ENCODE results near the gene ECE2. TPM values are rescaled to one million over a fixed set of nuclear protein-coding genes. Genes with fewer than 3 reads are reported as not detected.
A peak's percentile ranks its signal among the peaks of the same experiment; 100 is the strongest.

The ECE2 gene
- total RNA-seq, 4 donors from 2014 or later, result not detected

DNA sequence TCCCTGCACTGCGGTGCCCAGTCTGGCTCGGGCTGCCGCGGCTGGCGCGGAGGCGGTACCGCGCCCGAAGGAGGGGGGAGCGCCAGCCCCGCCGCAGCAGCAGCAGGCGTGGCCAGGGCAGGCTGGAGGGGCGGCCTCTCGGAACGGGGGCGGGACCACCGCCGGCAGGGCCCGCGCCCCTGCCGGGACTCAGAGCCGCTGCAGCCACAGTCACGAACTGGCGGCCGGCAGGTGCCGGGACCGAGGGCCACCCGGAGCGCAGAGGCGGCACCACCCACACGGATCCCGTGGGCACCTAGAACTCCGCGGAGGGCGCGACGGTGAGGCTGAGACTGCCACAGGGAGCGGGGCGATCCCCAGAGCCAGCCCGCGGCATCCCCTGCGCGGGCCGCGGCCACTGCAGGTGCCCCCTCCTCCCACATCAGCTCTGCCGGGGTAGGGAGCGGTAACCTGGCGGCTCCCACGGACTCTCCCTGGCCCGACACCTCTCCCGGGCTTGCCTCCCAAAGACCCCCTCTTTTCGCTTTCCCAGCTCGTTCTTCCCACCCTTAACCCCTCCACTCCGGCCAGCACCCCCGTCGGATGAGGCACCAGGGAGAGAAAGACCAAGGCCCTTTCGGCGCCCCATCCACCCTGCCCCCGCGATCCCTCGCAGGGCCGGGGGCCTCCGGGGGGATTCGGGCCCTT is 46.3 kb upstream of the ECE2 start, which contains the start of gene VWA5B2:
Gene VWA5B2 (plus strand): TSS at position 192 of the 687 bp plus-strand sequence. CDS start 944 bp downstream, outside the sequence.
- Histone ChIP-seq H3K9me3 (no peaks in the 10 kb centered on the region), H3K36me3 (no peaks in the 10 kb centered on the region), H3K27me3 (peaks cover 86% of the 10 kb centered on the region), H3K4me3 (peak within 1 kb of the TSS; percentile 11 to 54 (median 30)), H3K27ac (no peak within 1 kb of the TSS), H3K4me1 (peaks cover 9 to 23% (median 17%) of the 10 kb centered on the region in 4 donors)
- in situ Hi-C loops (cut with MboI; ENCODE audit: low pct_ligation_motif_present in 1 of 4, low pct_unique_long_range_greater_than_20kb in 1 of 4, low sequenced_read_pairs in 3 of 4), result loop anchor here in 3 of 4 donors (25.0 kb wide), 2 partner anchors 92 to 342 kb away; partner anchors contain the start of genes PARL (in 3 of the 3) and EIF2B5 (in 1 of the 3)
- intact Hi-C loops (cut with DNase I; ENCODE audit: low total_unique reads), result loop anchor here (10.0 kb wide), 2 partner anchors 85 to 335 kb away; no protein-coding TSS in a partner anchor
- 1% methylated on average over 20 of the region's 66 CpGs; no CpG with 5 or more reads in 1 of the 2 donors for WGBS, 2 donors (ENCODE audit: low coverage in 1 of 2)
- TF ChIP-seq, protein P1, sequence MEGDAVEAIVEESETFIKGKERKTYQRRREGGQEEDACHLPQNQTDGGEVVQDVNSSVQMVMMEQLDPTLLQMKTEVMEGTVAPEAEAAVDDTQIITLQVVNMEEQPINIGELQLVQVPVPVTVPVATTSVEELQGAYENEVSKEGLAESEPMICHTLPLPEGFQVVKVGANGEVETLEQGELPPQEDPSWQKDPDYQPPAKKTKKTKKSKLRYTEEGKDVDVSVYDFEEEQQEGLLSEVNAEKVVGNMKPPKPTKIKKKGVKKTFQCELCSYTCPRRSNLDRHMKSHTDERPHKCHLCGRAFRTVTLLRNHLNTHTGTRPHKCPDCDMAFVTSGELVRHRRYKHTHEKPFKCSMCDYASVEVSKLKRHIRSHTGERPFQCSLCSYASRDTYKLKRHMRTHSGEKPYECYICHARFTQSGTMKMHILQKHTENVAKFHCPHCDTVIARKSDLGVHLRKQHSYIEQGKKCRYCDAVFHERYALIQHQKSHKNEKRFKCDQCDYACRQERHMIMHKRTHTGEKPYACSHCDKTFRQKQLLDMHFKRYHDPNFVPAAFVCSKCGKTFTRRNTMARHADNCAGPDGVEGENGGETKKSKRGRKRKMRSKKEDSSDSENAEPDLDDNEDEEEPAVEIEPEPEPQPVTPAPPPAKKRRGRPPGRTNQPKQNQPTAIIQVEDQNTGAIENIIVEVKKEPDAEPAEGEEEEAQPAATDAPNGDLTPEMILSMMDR (IDR thresholded peaks at IDR 0.05), result peak in 3 of 5 experiments; percentile 10 to 21 (median 17)
- no peak for TF ChIP-seq POLR2A (IDR thresholded peaks at IDR 0.05)
- DNase-seq, result peak; percentile 65

DNA sequence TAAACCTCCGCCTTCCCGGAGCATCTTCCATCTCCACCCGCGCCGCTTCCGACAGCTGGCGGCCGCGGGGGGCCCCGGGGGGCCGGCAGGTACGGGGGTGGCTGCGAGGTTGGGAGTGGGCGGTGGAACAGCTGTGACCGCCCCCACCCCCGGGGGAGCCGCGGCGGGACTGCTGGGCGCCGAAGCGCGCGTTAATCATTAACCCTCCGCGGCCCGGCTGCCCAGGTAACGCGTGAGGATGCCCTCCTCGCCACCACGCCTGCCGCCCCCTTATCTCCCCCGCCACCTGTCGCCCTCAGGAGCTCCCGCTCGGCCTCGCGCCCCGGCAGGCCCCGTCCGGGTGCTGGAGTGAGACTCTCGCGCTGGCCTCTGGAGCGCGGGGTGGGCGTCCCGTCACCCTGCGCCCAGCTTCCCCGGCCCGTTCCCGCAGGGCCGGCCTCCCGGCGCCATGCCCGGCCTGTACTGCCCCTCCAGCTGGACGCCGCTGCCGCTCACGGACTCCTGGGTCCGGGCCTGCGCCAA is 45.7 kb upstream of the ECE2 start:
- no peak overlapping the region for H3K27ac ChIP-seq
- TF ChIP-seq, protein P1 (IDR thresholded peaks at IDR 0.05), result no peak
- TF ChIP-seq POLR2AphosphoS5 (IDR thresholded peaks at IDR 0.05) (no peak), EP300 (IDR thresholded peaks at IDR 0.05; ENCODE audit: low read depth) (no peak), POLR2A (IDR thresholded peaks at IDR 0.05) (no peak)
- H3K4me3 ChIP-seq, result peak overlapping the region; percentile 11 to 54 (median 30)
- H3K4me1 ChIP-seq, result peaks cover 9 to 23% (median 17%) of the 10 kb centered on the region in 4 donors
- H3K36me3 ChIP-seq, result no peaks in the 10 kb centered on the region
- in situ Hi-C loops (cut with MboI; ENCODE audit: low pct_ligation_motif_present in 1 of 4, low pct_unique_long_range_greater_than_20kb in 1 of 4, low sequenced_read_pairs in 3 of 4) (loop anchor here in 3 of 4 donors (25.0 kb wide), 2 partner anchors 93 to 343 kb away; partner anchors contain the start of genes PARL (in 3 of the 3) and EIF2B5 (in 1 of the 3)), intact Hi-C loops (cut with DNase I; ENCODE audit: low total_unique reads) (loop anchor here (10.0 kb wide), 2 partner anchors 85 to 335 kb away; no protein-coding TSS in a partner anchor)
- WGBS, 2 donors (ENCODE audit: low coverage in 1 of 2), result 3% methylated on average over 14 of the region's 61 CpGs; no CpG with 5 or more reads in 1 of the 2 donors
- DNase-seq, result no peak
- H3K27me3 ChIP-seq, result peaks cover 84% of the 10 kb centered on the region
- no peaks in the 10 kb centered on the region for H3K9me3 ChIP-seq

DNA sequence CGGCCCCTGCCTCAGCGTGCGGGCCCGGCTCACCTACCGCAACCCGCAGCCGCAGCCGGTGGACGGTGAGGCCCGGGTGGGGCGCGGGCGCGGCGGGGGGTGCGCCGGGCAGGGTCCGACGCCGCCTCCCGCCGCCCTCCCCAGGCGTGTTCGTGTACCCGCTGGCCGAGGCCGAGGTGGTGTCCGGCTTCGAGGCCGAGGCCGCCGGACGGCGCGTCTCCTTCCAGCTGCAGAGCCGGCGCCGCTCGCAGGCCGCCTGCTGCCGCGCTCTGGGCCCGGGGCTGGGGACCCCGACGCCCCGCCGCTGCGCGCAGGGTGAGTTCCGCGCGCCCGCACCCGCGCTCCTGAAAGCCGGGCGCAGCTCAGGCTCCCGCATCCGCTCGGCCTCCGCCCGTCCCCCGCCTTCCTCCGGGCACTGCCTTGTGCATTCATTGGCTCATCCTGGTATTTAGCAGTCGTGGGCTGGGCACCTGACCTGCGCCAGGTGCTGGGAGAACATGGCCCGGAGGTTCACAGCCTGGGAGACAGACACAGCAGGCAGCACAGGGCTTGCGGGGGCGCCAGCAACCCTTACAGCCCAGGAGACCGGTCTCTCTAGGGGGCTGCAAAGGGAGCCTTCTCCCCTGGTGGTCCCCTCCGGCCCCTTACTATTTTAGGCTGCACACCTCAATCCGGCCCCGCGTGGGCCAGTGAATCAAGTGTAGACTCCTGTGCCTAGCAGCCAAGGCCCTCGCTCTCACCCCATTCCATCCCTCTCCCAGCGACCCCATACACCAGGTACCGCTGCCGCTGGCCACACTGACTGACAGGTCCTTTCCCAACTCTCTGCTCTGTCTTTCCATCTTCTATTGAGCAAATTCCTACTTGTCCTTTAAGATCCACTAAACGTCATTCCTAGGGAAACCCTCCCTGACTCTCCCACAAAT is 45.0 kb upstream of the ECE2 start:
- Histone ChIP-seq H3K9me3 (no peaks in the 10 kb centered on the region), H3K36me3 (no peaks in the 10 kb centered on the region), H3K4me3 (peak overlapping the region in 3 of 4 donors; percentile 21 to 54 (median 39)), H3K27me3 (peaks cover 76% of the 10 kb centered on the region), H3K4me1 (peaks cover 9 to 23% (median 17%) of the 10 kb centered on the region in 4 donors), H3K27ac (no peak overlapping the region)
- peak; percentile 33 for DNase-seq
- in situ Hi-C loops (cut with MboI; ENCODE audit: low pct_ligation_motif_present in 1 of 4, low pct_unique_long_range_greater_than_20kb in 1 of 4, low sequenced_read_pairs in 3 of 4), result loop anchor here in 3 of 4 donors (25.0 kb wide), 2 partner anchors 94 to 344 kb away; partner anchors contain the start of genes PARL (in 3 of the 3) and EIF2B5 (in 1 of the 3)
- TF ChIP-seq EP300 (IDR thresholded peaks at IDR 0.05; ENCODE audit: low read depth), result no peak
- no peak for TF ChIP-seq POLR2A (IDR thresholded peaks at IDR 0.05)
- no peak for TF ChIP-seq POLR2AphosphoS5 (IDR thresholded peaks at IDR 0.05)
- TF ChIP-seq, protein P1 (IDR thresholded peaks at IDR 0.05), result no peak
- intact Hi-C loops (cut with DNase I; ENCODE audit: low total_unique reads), result loop anchor here (10.0 kb wide), 2 partner anchors 86 to 336 kb away; no protein-coding TSS in a partner anchor
- 5 to 25% methylated on average over 1 to 66 of the region's 79 CpGs for WGBS, 2 donors (ENCODE audit: low coverage in 1 of 2)
